ENCODE data around the gene IL1RAP.
A peak's percentile ranks its signal among the peaks of the same experiment; 100 is the strongest.

IL1RAP gene

GRCh38 chr3:190616637-190617036, 102.8 kb downstream of the IL1RAP start:
- no peak for TF ChIP-seq CTCF (IDR thresholded peaks at IDR 0.05; ENCODE audit: low read depth, low read length, missing control alignments)
- DNase-seq (ENCODE audit: low read depth), result no peak
- H3K4me3 ChIP-seq (ENCODE audit: low read depth, low read length), result no peak overlapping the region

DNA sequence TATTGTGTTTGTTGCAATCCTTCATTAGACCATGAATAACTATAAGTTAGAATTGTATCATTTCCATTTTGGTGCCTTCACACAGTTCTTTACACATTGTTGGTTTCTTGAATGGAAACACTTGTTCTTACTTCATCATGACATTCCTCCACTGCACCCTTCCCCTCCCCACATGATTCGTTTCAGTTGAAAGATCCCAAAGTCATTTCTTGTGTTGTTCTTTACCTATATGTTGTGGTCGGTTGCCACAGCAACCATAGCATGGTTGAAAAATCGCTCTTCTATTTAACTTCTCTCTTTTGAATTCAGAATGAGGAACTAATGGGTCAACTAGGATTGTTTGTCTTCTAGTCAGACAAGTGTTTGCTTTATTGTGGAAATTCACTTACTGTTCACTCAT, 103.3 kb downstream of the IL1RAP start:
- no peak overlapping the region for H3K4me3 ChIP-seq (ENCODE audit: low read depth, low read length)
- DNase-seq (ENCODE audit: low read depth), result peak; percentile 16
- TF ChIP-seq CTCF (IDR thresholded peaks at IDR 0.05; ENCODE audit: low read depth, low read length, missing control alignments), result no peak

GRCh38 chr3:190618330-190619030, 104.6 kb downstream of the IL1RAP start:
- TF ChIP-seq CTCF (IDR thresholded peaks at IDR 0.05; ENCODE audit: low read depth, low read length, missing control alignments), result no peak
- H3K4me3 ChIP-seq (ENCODE audit: low read depth, low read length), result no peak overlapping the region
- no peak for DNase-seq (ENCODE audit: low read depth)

GRCh38 chr3:190619353-190619752, 105.5 kb downstream of the IL1RAP start:
- no peak for TF ChIP-seq CTCF (IDR thresholded peaks at IDR 0.05; ENCODE audit: low read depth, low read length, missing control alignments)
- no peak overlapping the region for H3K4me3 ChIP-seq (ENCODE audit: low read depth, low read length)
- DNase-seq (ENCODE audit: low read depth), result no peak

- DNase-seq (ENCODE audit: low read depth), result no peak
- H3K4me3 ChIP-seq (ENCODE audit: low read depth, low read length), result no peak overlapping the region
- TF ChIP-seq CTCF (IDR thresholded peaks at IDR 0.05; ENCODE audit: low read depth, low read length, missing control alignments), result no peak
These were observed 105.9 kb downstream of the IL1RAP start for GRCh38 chr3:190619761-190620160.

DNA sequence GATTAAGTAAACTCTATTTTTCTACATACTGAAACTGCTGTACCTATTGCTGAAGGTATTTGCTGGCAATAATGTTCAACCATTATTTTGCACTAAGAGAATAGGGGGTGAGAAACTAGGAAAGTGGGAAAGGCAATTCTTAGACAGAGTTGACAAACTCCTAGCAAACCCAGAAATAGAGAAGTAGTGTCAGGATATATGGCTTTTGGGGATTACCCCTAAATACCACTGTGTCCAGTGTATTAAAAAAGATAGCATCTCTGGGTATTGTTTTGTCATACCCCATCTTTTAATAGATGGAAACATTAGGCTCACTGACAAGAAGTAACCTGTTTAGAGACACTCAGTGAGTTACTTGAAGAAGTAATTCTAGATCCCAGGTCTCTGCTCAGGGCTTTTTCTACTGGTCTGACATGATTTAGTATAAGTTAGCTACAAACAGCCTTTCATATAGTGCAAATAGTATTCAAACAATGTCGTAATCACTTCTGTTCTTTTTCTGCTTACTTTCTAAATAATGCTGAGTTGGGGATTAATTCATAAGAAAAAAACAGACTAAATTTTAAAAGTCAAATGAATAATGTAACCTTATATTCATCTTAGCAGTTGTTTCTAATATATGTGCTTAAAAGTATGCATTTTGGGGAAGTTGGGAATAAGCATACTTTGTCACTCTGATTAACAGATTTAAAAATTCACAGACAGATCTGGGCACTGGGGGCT, 107.2 kb downstream of the IL1RAP start:
- TF ChIP-seq CTCF (IDR thresholded peaks at IDR 0.05; ENCODE audit: low read depth, low read length, missing control alignments), result no peak
- no peak for DNase-seq (ENCODE audit: low read depth)
- no peak overlapping the region for H3K4me3 ChIP-seq (ENCODE audit: low read depth, low read length)

Measured in GM12864 (cell line).